GM12878 (cell line): ENCODE measurements around the gene BANP. TPM values are rescaled to one million over a fixed set of nuclear protein-coding genes. Genes with fewer than 3 reads are reported as not detected.

ENCODE experiments used
- ATAC-seq: fragments of 200-7000 bp; cut with Tn5 transposase; 3 replicates; pipeline ENCODE4 v1.9.1; 2020; ENCODE audit warnings: mild to moderate bottlenecking, moderate library complexity
- BruUV-seq: library from RNA; stranded (reverse); fragments of 400-500 nt; replicated peaks from 2 replicates; lab custom pipeline; 2021; lab: Mats Ljungman, UMichigan
- CTCF ChIA-PET: fragments of 300-600 bp; sonication (Branson Sonifier 250); formaldehyde crosslinking; extraction: SDS; loops from one replicate; lab custom pipeline; 2021; ENCODE audit warnings: inconsistent platforms; lab: Yijun Ruan, JAX
- POLR2A ChIA-PET: fragments of 350-600 bp; formaldehyde crosslinking; extraction: SDS; loops from one replicate; lab custom pipeline; 2021; ENCODE audit warnings: inconsistent platforms; lab: Charles Lee
- RAD21 ChIA-PET: fragments of 300-600 bp; sonication (Branson Sonifier 250); formaldehyde crosslinking; loops from one replicate; lab custom pipeline; 2023; ENCODE audit warnings: antibody characterized with exemption; ENCODE audit not compliant: unreplicated experiment; lab: Charles Lee
- SMC1A ChIA-PET: fragments of 300-600 bp; sonication (Branson Sonifier 250); formaldehyde crosslinking; loops from one replicate; lab custom pipeline; 2023; ENCODE audit not compliant: unreplicated experiment, uncharacterized antibody; lab: Charles Lee
- DNase-seq: peaks from one replicate; pipeline ENCODE4 v3.0.0-alpha.2; 2011; ENCODE audit warnings: low read depth, low spot score
- FAIRE-seq: peaks from 3 replicates; lab custom pipeline; 2011; peaks lifted over from hg19 to GRCh38; lab: Jason Lieb, UNC
- H2AFZ ChIP-seq: 2 replicates; pipeline ENCODE4 v1.6.0; 2011; ENCODE audit warnings: low read depth, low read length, control low read depth; ENCODE audit not compliant: control insufficient read depth
- H3K27ac ChIP-seq: 2 replicates; pipeline ENCODE4 v1.5.1; 2011; ENCODE audit warnings: control low read depth; ENCODE audit not compliant: control insufficient read depth, insufficient read depth
- H3K27me3 ChIP-seq, 2 experiments: replicated peaks in 1 of 2; 2 replicates each; pipeline versions ENCODE4 v1.6.0 to v1.6.1; 2011; ENCODE audit warnings: low read length in 1 of 2; ENCODE audit not compliant: control insufficient read depth in 2 of 2, insufficient read depth in 2 of 2
- H3K36me3 ChIP-seq, 2 experiments: 2 replicates each; pipeline ENCODE4 v1.5.1; 2011; ENCODE audit warnings: low read length in 1 of 2; ENCODE audit not compliant: control insufficient read depth in 2 of 2, insufficient read depth in 2 of 2
- H3K4me1 ChIP-seq: 2 replicates; pipeline ENCODE4 v1.6.1; 2011; ENCODE audit warnings: mild to moderate bottlenecking, low read length, moderate library complexity, mixed read lengths; ENCODE audit not compliant: control insufficient read depth, insufficient read depth
- H3K4me2 ChIP-seq: 2 replicates; pipeline ENCODE4 v1.6.0; 2011; ENCODE audit warnings: control low read depth; ENCODE audit not compliant: control insufficient read depth, insufficient read depth
- H3K4me3 ChIP-seq: fragments of 200-600 bp; sonication (generic); 2 replicates; pipeline ENCODE4 v1.5.1; 2016
- H3K79me2 ChIP-seq: 2 replicates; pipeline ENCODE4 v1.6.0; 2011; ENCODE audit warnings: low read length; ENCODE audit not compliant: control insufficient read depth, insufficient read depth
- H3K9ac ChIP-seq: 2 replicates; pipeline ENCODE4 v1.8.0; 2011; ENCODE audit warnings: low read length, control low read depth, mixed read lengths; ENCODE audit not compliant: control insufficient read depth, insufficient read depth
- H3K9me3 ChIP-seq: replicated peaks from 3 replicates; pipeline ENCODE4 v1.5.1; 2011; ENCODE audit warnings: mild to moderate bottlenecking, low read length; ENCODE audit not compliant: control insufficient read depth, insufficient read depth
- H4K20me1 ChIP-seq: 2 replicates; pipeline ENCODE4 v1.6.0; 2011; ENCODE audit not compliant: control insufficient read depth, insufficient read depth
- CHD2 ChIP-seq: IDR thresholded peaks from 2 replicates; pipeline ENCODE4 v1.6.1; 2011; ENCODE audit warnings: low read depth, low read length, improper control_type of control experiment, borderline replicate concordance
- EED ChIP-seq: sonication (generic); IDR thresholded peaks from 2 replicates; pipeline ENCODE4 v1.6.1; 2016; ENCODE audit warnings: antibody characterized with exemption, low read depth
- ETV6 ChIP-seq, 2 experiments: fragments of 450-650 bp in 1 of 2; IDR thresholded peaks in 1 of 2; conservative IDR thresholded peaks in 1 of 2; 2 replicates each; pipeline ENCODE4 v1.6.1; 2014; ENCODE audit warnings: antibody characterized with exemption in 1 of 2, borderline replicate concordance in 1 of 2, low read depth in 1 of 2, mild to moderate bottlenecking in 1 of 2, moderate library complexity in 1 of 2
- NFIC ChIP-seq: IDR thresholded peaks from 2 replicates; pipeline ENCODE4 v1.6.1; 2012; ENCODE audit warnings: low read depth, mild to moderate bottlenecking, inconsistent platforms, low read length, moderate library complexity
- NR2F1 ChIP-seq: fragments of 450-650 bp; conservative IDR thresholded peaks from 2 replicates; pipeline ENCODE4 v1.6.1; 2017; ENCODE audit warnings: mild to moderate bottlenecking
- PBX3 ChIP-seq: IDR thresholded peaks from 2 replicates; pipeline ENCODE4 v1.6.1; 2011; ENCODE audit warnings: mild to moderate bottlenecking, low read depth, low read length, moderate library complexity; ENCODE audit not compliant: insufficient replicate concordance
- PKNOX1 ChIP-seq: fragments of 450-650 bp; IDR thresholded peaks from 2 replicates; pipeline ENCODE4 v1.6.1; 2016; ENCODE audit warnings: mild to moderate bottlenecking
- RB1 ChIP-seq: fragments of 450-650 bp; formaldehyde crosslinking; IDR thresholded peaks from 2 replicates; pipeline ENCODE4 v1.6.1; 2017; ENCODE audit warnings: mild to moderate bottlenecking, borderline replicate concordance
- RELA ChIP-seq: fragments of 450-650 bp; IDR thresholded peaks from 2 replicates; pipeline ENCODE4 v1.8.0; 2014; ENCODE audit warnings: borderline replicate concordance; ENCODE audit not compliant: partially characterized antibody
- RELB ChIP-seq: fragments of 450-650 bp; IDR thresholded peaks from 2 replicates; pipeline ENCODE4 v1.6.1; 2017; ENCODE audit warnings: low read depth, mild to moderate bottlenecking, moderate library complexity
- SMARCA5 ChIP-seq: fragments of 450-650 bp; IDR thresholded peaks from 2 replicates; pipeline ENCODE4 v1.6.1; 2017; ENCODE audit warnings: mild to moderate bottlenecking
- SP1 ChIP-seq: IDR thresholded peaks from one replicate; pipeline ENCODE4 v1.6.1; 2011; ENCODE audit warnings: low read depth, low read length
- TAF1 ChIP-seq: IDR thresholded peaks from 2 replicates; pipeline ENCODE4 v1.6.1; 2011; ENCODE audit warnings: mild to moderate bottlenecking, low read depth, low read length, borderline replicate concordance
- TARDBP ChIP-seq: IDR thresholded peaks from 2 replicates; pipeline ENCODE4 v1.6.1; 2016; ENCODE audit warnings: borderline replicate concordance
- ZNF622 ChIP-seq: fragments of 450-650 bp; IDR thresholded peaks from 2 replicates; pipeline ENCODE4 v1.6.1; 2017; ENCODE audit warnings: mild to moderate bottlenecking, inconsistent platforms
- WGBS: methylation state at CpG from one replicate; pipeline ENCODE4 v1.1.6; 2016; ENCODE audit warnings: low lambda C conversion rate; ENCODE audit not compliant: insufficient replicate concordance, insufficient coverage; ENCODE audit errors: missing lambda C conversion rate; 5-methylcytosine and 5-hydroxymethylcytosine counted together
- in situ Hi-C: fragments of 300-500 bp; cut with MboI; formaldehyde crosslinking; loops from 9 replicates; pipeline ENCODE4 v1.14.3; 2018; ENCODE audit warnings: mixed read lengths
- intact Hi-C: fragments of 100-400 bp; cut with micrococcal nuclease; formaldehyde crosslinking; loops from one replicate; pipeline ENCODE4 v1.14.2; 2022; ENCODE audit not compliant: unreplicated experiment
- polyA plus RNA-seq, 11 experiments: library from polyadenylated mRNA; depleted of rRNA in 4 of 11; unstranded in 6 of 11; stranded (reverse) in 5 of 11; fragments of >200 nt; fragmentation: Nextera tagmentation in 4 of 11; fragmentation: Illumina TruSeq in 1 of 11; extraction: Ambion mirVana in 4 of 11; extraction: Trizol in 1 of 11; gene quantifications; 1 replicate in 1 of 11; 2 replicates in 10 of 11; pipeline versions ENCODE4 v1.2.1 to v1.2.3, GENCODE V29; 2011 to 2016; ENCODE audit warnings: inconsistent platforms in 2 of 11, missing spikeins in 2 of 11, low read depth in 1 of 11
- total RNA-seq, 4 experiments: library from RNA; depleted of rRNA in 3 of 4; stranded (reverse); fragments of >200 nt in 3 of 4; fragmentation: Illumina TruSeq in 1 of 4; extraction: Trizol in 1 of 4; gene quantifications; 2 replicates each; pipeline versions ENCODE4 v1.2.1 to v1.2.3, GENCODE V29; 2013 to 2021
- TF ChIP-seq, protein P1 (sequence below): IDR thresholded peaks from 2 replicates; pipeline ENCODE4 v1.6.1; 2011; ENCODE audit warnings: borderline replicate concordance, low read depth, mild to moderate bottlenecking, moderate library complexity, mixed read lengths, low read length; ENCODE audit not compliant: insufficient read depth; ENCODE audit errors: extremely low read length
- TF ChIP-seq, protein P2 (sequence below): IDR thresholded peaks from 2 replicates; pipeline ENCODE4 v1.6.1; 2011; ENCODE audit warnings: low read depth, mild to moderate bottlenecking, low read length, moderate library complexity, borderline replicate concordance; ENCODE audit errors: extremely low read depth

BANP gene
- total and polyA plus RNA-seq, 10 of the 15 experiments (the other 5 are each of a cell fraction or from before 2014, with no cell fraction given) = 3.9 to 21.9 (median 12.2) TPM

- DNase-seq = no peak
- POLR2A ChIA-PET = no interaction called here
- H3K27ac ChIP-seq = no peak overlapping the region
- no peaks in the 10 kb centered on the region for H4K20me1 ChIP-seq
- SMC1A ChIA-PET = no interaction called here
- no peaks in the 10 kb centered on the region for H3K36me3 ChIP-seq
- intact Hi-C loops (no loop called here), in situ Hi-C loops (no loop called here)
- H3K4me1 ChIP-seq = no peaks in the 10 kb centered on the region
- H3K4me2 ChIP-seq = no peak overlapping the region
- no peak overlapping the region for H2AFZ ChIP-seq
- H3K79me2 ChIP-seq = no peaks in the 10 kb centered on the region
- H3K9me3 ChIP-seq = no peaks in the 10 kb centered on the region
- no peak for FAIRE-seq
- no TSS peak for BruUV-seq
- WGBS = 71% methylated on average over 13 of the region's 13 CpGs
- no peak overlapping the region for H3K4me3 ChIP-seq
- no peak overlapping the region for H3K9ac ChIP-seq
- no peaks in the 10 kb centered on the region for H3K27me3 ChIP-seq
- CTCF ChIA-PET = no interaction called here
- peak; percentile 37; the same call in 2 of the 3 replicates for ATAC-seq
- RAD21 ChIA-PET = no interaction called here
- TF ChIP-seq ETV6 (conservative IDR thresholded peaks at IDR 0.05 in 1 of 2, IDR thresholded peaks at IDR 0.05 in 1 of 2; ENCODE audit: borderline replicate concordance in 1 of 2, low read depth in 1 of 2) (no peak), NR2F1 (no peak), PBX3 (peak; percentile 61), RB1 (no peak), TAF1 (no peak), CHD2 (no peak), NFIC (no peak), EED (no peak), RELB (no peak), SP1 (peak; percentile 22), RELA (no peak), PKNOX1 (peak; percentile 83), TARDBP (no peak), SMARCA5 (no peak), ZNF622 (no peak)
- TF ChIP-seq, protein P1, sequence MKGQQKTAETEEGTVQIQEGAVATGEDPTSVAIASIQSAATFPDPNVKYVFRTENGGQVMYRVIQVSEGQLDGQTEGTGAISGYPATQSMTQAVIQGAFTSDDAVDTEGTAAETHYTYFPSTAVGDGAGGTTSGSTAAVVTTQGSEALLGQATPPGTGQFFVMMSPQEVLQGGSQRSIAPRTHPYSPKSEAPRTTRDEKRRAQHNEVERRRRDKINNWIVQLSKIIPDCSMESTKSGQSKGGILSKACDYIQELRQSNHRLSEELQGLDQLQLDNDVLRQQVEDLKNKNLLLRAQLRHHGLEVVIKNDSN = no peak
- TF ChIP-seq, protein P2, sequence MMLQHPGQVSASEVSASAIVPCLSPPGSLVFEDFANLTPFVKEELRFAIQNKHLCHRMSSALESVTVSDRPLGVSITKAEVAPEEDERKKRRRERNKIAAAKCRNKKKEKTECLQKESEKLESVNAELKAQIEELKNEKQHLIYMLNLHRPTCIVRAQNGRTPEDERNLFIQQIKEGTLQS = no peak
Measured at GRCh38 chr16:87939562-87940423, 11.4 kb upstream of the BANP start.
